Measurements from ENCODE around the gene TNIP3.

DNA sequence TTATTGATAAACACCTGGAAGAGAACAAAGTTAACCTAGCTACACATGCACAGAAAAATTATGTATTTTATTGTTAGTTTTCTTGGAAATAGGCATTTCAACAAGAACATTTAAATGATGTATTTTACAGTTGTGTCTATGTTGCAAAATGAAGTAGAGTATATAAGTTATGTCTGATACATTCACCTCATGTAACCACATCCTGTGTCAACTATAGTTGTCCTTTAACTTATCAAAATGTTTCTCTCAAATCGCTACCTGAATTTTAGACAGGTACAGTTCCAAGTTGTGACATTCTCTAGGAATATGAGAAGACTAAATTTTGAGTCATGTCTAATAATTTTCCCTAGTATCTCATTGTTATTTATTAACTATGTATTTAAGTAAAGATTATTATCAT lies 27.2 kb upstream of the TNIP3 start:
- TF ChIP-seq CTCF (IDR thresholded peaks at IDR 0.05) (no peak), ZFX (IDR thresholded peaks at IDR 0.05; ENCODE audit: borderline replicate concordance) (no peak)

Measured in 22Rv1 (cell line).